HG03521 (cell line): ENCODE results near the gene PPP4R1.

Source experiments
- ATAC-seq: cut with Tn5 transposase; IDR thresholded peaks from one replicate; pipeline ENCODE4 v1.9.1; 2021; ENCODE audit warnings: mild to moderate bottlenecking, moderate library complexity; ENCODE audit not compliant: unreplicated experiment

PPP4R1 gene

GRCh38 chr18:9516437-9517064 lies 97.8 kb downstream of the PPP4R1 start:
- no peak for ATAC-seq

- no peak for ATAC-seq
These were observed 100.3 kb downstream of the PPP4R1 start for GRCh38 chr18:9513971-9514512.

DNA sequence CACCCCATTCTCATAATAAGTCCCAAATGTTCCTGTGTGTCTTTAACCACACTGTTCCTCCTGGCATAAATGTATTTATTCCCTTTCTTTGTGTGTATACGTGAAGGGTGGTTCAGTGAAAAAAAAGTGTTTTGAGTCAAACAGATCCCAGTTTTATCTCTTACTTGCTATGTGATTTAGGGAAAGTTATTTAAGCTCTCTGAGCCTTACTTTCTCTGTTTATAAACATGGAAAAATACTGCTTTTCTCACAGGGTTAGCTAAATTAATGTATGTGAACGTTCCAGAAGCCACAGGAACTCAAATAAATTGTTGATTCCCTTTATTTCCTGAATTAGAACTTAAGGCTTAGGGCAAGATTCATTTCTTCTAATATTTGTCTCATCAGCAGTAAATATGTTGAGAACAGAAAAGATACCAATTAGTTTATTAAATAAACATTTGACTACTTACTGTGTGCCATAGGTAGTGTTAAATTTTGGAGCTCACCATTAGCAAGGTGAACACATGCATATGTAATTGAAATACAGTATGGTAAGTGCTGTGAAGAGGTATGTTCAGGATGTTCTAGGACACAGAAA lies 105.8 kb downstream of the PPP4R1 start:
- no peak for ATAC-seq

GRCh38 chr18:9507565-9508088 lies 106.7 kb downstream of the PPP4R1 start:
- ATAC-seq = no peak

GRCh38 chr18:9506046-9506792 lies 108.1 kb downstream of the PPP4R1 start:
- ATAC-seq = no peak
